ENCODE results near the gene MAEA. TPM values are rescaled to one million over a fixed set of nuclear protein-coding genes. Genes with fewer than 3 reads are reported as not detected.
A peak's percentile ranks its signal among the peaks of the same experiment; 100 is the strongest.

MAEA gene
- total and polyA plus RNA-seq, 2 of the 8 experiments (the other 6 are each of a cell fraction or from before 2014, with no cell fraction given), result 75.8 to 133 TPM

- H2BK12ac ChIP-seq (ENCODE audit: low read depth, low read length), result no peak overlapping the region
- no peaks in the 10 kb centered on the region; a peak in 1 of 7 replicates for H3K4me1 ChIP-seq (replicated peaks in 1 of 4; ENCODE audit: control insufficient read depth in 3 of 4, insufficient read depth in 4 of 4, low read length in 3 of 4)
- ChIA-PET CTCF (ENCODE audit: partially characterized antibody) (interaction anchor here (1.3 kb wide), 1 partner anchor 37 kb away, joined by 3 read pairs; no protein-coding TSS in a partner anchor), POLR2A (ENCODE audit: partially characterized antibody) (interaction anchor here (1.4 to 2.3 kb wide), 2 partner anchors 12 to 15 kb away, joined by 3 to 6 read pairs; no protein-coding TSS in a partner anchor)
- TF ChIP-seq RAD21 (IDR thresholded peaks at IDR 0.05 in 1 of 2, conservative IDR thresholded peaks at IDR 0.05 in 1 of 2; ENCODE audit: low read depth in 2 of 2, low read length in 2 of 2) (no peak), ATF3 (IDR thresholded peaks at IDR 0.05; ENCODE audit: insufficient read depth, low read depth, low read length) (no peak), MAX (IDR thresholded peaks at IDR 0.05) (no peak)
- H3K23ac ChIP-seq (ENCODE audit: insufficient read length), result no peak overlapping the region
- H4K5ac ChIP-seq (ENCODE audit: insufficient read length, low read depth, low read length), result no peak overlapping the region
- no peak overlapping the region for H4K91ac ChIP-seq (replicated peaks; ENCODE audit: insufficient read length, low read length)
- no peak overlapping the region for H2AK5ac ChIP-seq (ENCODE audit: low read depth, low read length)
- peaks cover 14% of the 10 kb centered on the region for H3K79me1 ChIP-seq (ENCODE audit: low read depth, low read length)
- no peak overlapping the region for H3K4me2 ChIP-seq (ENCODE audit: insufficient read depth in 1 of 2, low read depth in 2 of 2, low read length in 2 of 2)
- H3K27me3 ChIP-seq (replicated peaks in 1 of 4; ENCODE audit: control insufficient read depth in 3 of 4, extremely low read depth in 1 of 4, insufficient read depth in 3 of 4, low read length in 3 of 4), result no peaks in the 10 kb centered on the region
- no peak overlapping the region for H3K14ac ChIP-seq (ENCODE audit: insufficient read length)
- no peak overlapping the region for H3K27ac ChIP-seq (ENCODE audit: low read depth, low read length)
- H3K9ac ChIP-seq (replicated peaks in 1 of 4; ENCODE audit: extremely low read depth in 1 of 4, low read depth in 3 of 4, low read length in 3 of 4), result no peak overlapping the region
- no peak overlapping the region for H3K4ac ChIP-seq (replicated peaks; ENCODE audit: insufficient read length, low read depth, low read length)
- H3K18ac ChIP-seq (ENCODE audit: extremely low read depth, low read length), result no peak overlapping the region
- no peaks in the 10 kb centered on the region for H3K9me3 ChIP-seq (ENCODE audit: insufficient read depth in 2 of 2, low read depth in 1 of 2, low read length in 1 of 2)
- H2AFZ ChIP-seq (ENCODE audit: low read length), result no peak overlapping the region
- no peak for DNase-seq (ENCODE audit: low read depth in 1 of 2, low spot score in 2 of 2)
- H4K8ac ChIP-seq (ENCODE audit: extremely low read depth, insufficient read depth, low read length), result peak overlapping the region; percentile 51; the same call in 1 of the 2 replicates
- no peak overlapping the region for H2BK15ac ChIP-seq (ENCODE audit: low read length)
- H3K23me2 ChIP-seq (ENCODE audit: low read depth, low read length), result no peaks in the 10 kb centered on the region
- H4K20me1 ChIP-seq (replicated peaks in 1 of 2; ENCODE audit: control insufficient read depth in 1 of 2, insufficient read depth in 2 of 2, low read length in 2 of 2), result peaks cover 15 to 43% of the 10 kb centered on the region in 2 experiments
- WGBS, 2 experiments (ENCODE audit: extremely low coverage in 1 of 2, insufficient coverage in 1 of 2, insufficient read length in 1 of 2, insufficient replicate concordance in 2 of 2, low coverage in 1 of 2, low lambda C conversion rate in 2 of 2, missing lambda C conversion rate in 1 of 2), result 89% methylated on average over 22 of the region's 28 CpGs; no CpG with 5 or more reads in 1 of the 2 experiments
- H3K56ac ChIP-seq (replicated peaks; ENCODE audit: insufficient read length, low read depth, low read length), result no peak overlapping the region
- H2BK120ac ChIP-seq (replicated peaks; ENCODE audit: low read depth, low read length), result no peak overlapping the region
- H2BK5ac ChIP-seq (ENCODE audit: low read depth, low read length), result no peak overlapping the region
- H3K36me3 ChIP-seq (ENCODE audit: control insufficient read depth in 2 of 4, insufficient read depth in 4 of 4, low read length in 3 of 4), result peaks cover 18 to 49% (median 38%) of the 10 kb centered on the region in 4 experiments
- H3K79me2 ChIP-seq (ENCODE audit: control insufficient read depth in 1 of 2, insufficient read depth in 2 of 2, low read length in 2 of 2), result peaks cover 3 to 30% of the 10 kb centered on the region in 2 experiments; a peak in 3 of 4 replicates
- FAIRE-seq, result no peak
- no peak overlapping the region for H3K4me3 ChIP-seq (ENCODE audit: extremely low read depth in 1 of 4, insufficient read depth in 2 of 4, low read depth in 3 of 4, low read length in 4 of 4)
- H2BK20ac ChIP-seq (ENCODE audit: low read length), result no peak overlapping the region
Observed at GRCh38 chr4:1315306-1315705, 25.6 kb downstream of the MAEA start.

Measured in H1 (cell line).